ENCODE measurements around the gene FAM222B.
"Not testable (repeated sequence)": the region's sequence is repeated elsewhere in the genome, so short reads cannot be mapped to it uniquely, and the experiment has no call there.

Gene FAM222B

GRCh38 chr17:28846699-28847098 is 4.1 kb upstream of the FAM222B start:
- H3K23ac ChIP-seq (ENCODE audit: low read length); H4K8ac ChIP-seq (ENCODE audit: low read depth, low read length); H3K4me1 ChIP-seq (ENCODE audit: control insufficient read depth, low read depth, low read length); H3K79me1 ChIP-seq (ENCODE audit: low read length); H3K56ac ChIP-seq (ENCODE audit: low read length); H4K5ac ChIP-seq (ENCODE audit: low read length); H3K4me2 ChIP-seq (ENCODE audit: low read length); H3K4me3 ChIP-seq (ENCODE audit: low read length); H3K4ac ChIP-seq (ENCODE audit: low read depth, low read length); H2AK5ac ChIP-seq (ENCODE audit: low read length); H3K36me3 ChIP-seq (ENCODE audit: control insufficient read depth, insufficient read depth, low read length); H2BK15ac ChIP-seq (replicated peaks; ENCODE audit: low read depth); DNase-seq; H2BK120ac ChIP-seq (ENCODE audit: low read depth, low read length); H3K27ac ChIP-seq (ENCODE audit: low read depth, low read length); H3K9ac ChIP-seq (ENCODE audit: low read length); H2BK5ac ChIP-seq (ENCODE audit: low read length); H3K18ac ChIP-seq (ENCODE audit: low read length); H3K79me2 ChIP-seq (ENCODE audit: control insufficient read depth, insufficient read depth, low read length); H3K27me3 ChIP-seq (ENCODE audit: insufficient read depth, low read length, poor library complexity): not testable (repeated sequence)
- WGBS (ENCODE audit: extremely low coverage, insufficient coverage, low lambda C conversion rate): no CpG with 5 or more reads among the region's 9 CpGs

- Histone ChIP-seq H3K9ac (ENCODE audit: low read length) (no peak overlapping the region), H3K36me3 (ENCODE audit: control insufficient read depth, insufficient read depth, low read length) (no peaks in the 10 kb centered on the region), H3K23ac (ENCODE audit: low read length) (no peak overlapping the region), H3K4me2 (ENCODE audit: low read length) (no peak overlapping the region), H2AK5ac (ENCODE audit: low read length) (no peak overlapping the region), H3K27ac (ENCODE audit: low read depth, low read length) (no peak overlapping the region), H3K4me1 (ENCODE audit: control insufficient read depth, low read depth, low read length) (peaks cover 2% of the 10 kb centered on the region), H3K18ac (ENCODE audit: low read length) (no peak overlapping the region), H2BK15ac (replicated peaks; ENCODE audit: low read depth) (no peak overlapping the region), H3K79me1 (ENCODE audit: low read length) (peaks cover 2% of the 10 kb centered on the region), H4K8ac (ENCODE audit: low read depth, low read length) (no peak overlapping the region), H2BK120ac (ENCODE audit: low read depth, low read length) (no peak overlapping the region), H3K4me3 (ENCODE audit: low read length) (no peak overlapping the region), H4K5ac (ENCODE audit: low read length) (no peak overlapping the region), H3K27me3 (ENCODE audit: insufficient read depth, low read length, poor library complexity) (no peaks in the 10 kb centered on the region), H3K56ac (ENCODE audit: low read length) (no peak overlapping the region), H2BK5ac (ENCODE audit: low read length) (no peak overlapping the region), H3K79me2 (ENCODE audit: control insufficient read depth, insufficient read depth, low read length) (peaks cover 12% of the 10 kb centered on the region), H3K4ac (ENCODE audit: low read depth, low read length) (no peak overlapping the region)
- WGBS (ENCODE audit: extremely low coverage, insufficient coverage, low lambda C conversion rate): no CpG with 5 or more reads among the region's 10 CpGs
- no peak for DNase-seq
Observed at GRCh38 chr17:28846231-28846630, 3.6 kb upstream of the FAM222B start.

- no peak for DNase-seq
- H3K56ac ChIP-seq (ENCODE audit: low read length): no peak overlapping the region
- H3K9ac ChIP-seq (ENCODE audit: low read length): no peak overlapping the region
- H3K23ac ChIP-seq (ENCODE audit: low read length): no peak overlapping the region
- no peak overlapping the region for H3K18ac ChIP-seq (ENCODE audit: low read length)
- peaks cover 23% of the 10 kb centered on the region for H3K79me2 ChIP-seq (ENCODE audit: control insufficient read depth, insufficient read depth, low read length)
- peaks cover 2% of the 10 kb centered on the region for H3K4me1 ChIP-seq (ENCODE audit: control insufficient read depth, low read depth, low read length)
- H3K27me3 ChIP-seq (ENCODE audit: insufficient read depth, low read length, poor library complexity): no peaks in the 10 kb centered on the region
- H2BK5ac ChIP-seq (ENCODE audit: low read length): no peak overlapping the region
- H3K79me1 ChIP-seq (ENCODE audit: low read length): peaks cover 2% of the 10 kb centered on the region
- H3K4me2 ChIP-seq (ENCODE audit: low read length): no peak overlapping the region
- no peak overlapping the region for H2AK5ac ChIP-seq (ENCODE audit: low read length)
- H2BK120ac ChIP-seq (ENCODE audit: low read depth, low read length): no peak overlapping the region
- WGBS (ENCODE audit: extremely low coverage, insufficient coverage, low lambda C conversion rate): no CpG with 5 or more reads among the region's 6 CpGs
- H4K5ac ChIP-seq (ENCODE audit: low read length): no peak overlapping the region
- H3K27ac ChIP-seq (ENCODE audit: low read depth, low read length): no peak overlapping the region
- no peak overlapping the region for H2BK15ac ChIP-seq (replicated peaks; ENCODE audit: low read depth)
- no peak overlapping the region for H4K8ac ChIP-seq (ENCODE audit: low read depth, low read length)
- no peak overlapping the region for H3K4ac ChIP-seq (ENCODE audit: low read depth, low read length)
- no peaks in the 10 kb centered on the region for H3K36me3 ChIP-seq (ENCODE audit: control insufficient read depth, insufficient read depth, low read length)
- no peak overlapping the region for H3K4me3 ChIP-seq (ENCODE audit: low read length)
Observed at GRCh38 chr17:28843816-28844148, 1.2 kb upstream of the FAM222B start.

- no peak overlapping the region for H4K8ac ChIP-seq (ENCODE audit: low read depth, low read length)
- H2AK5ac ChIP-seq (ENCODE audit: low read length): no peak overlapping the region
- H2BK120ac ChIP-seq (ENCODE audit: low read depth, low read length): no peak overlapping the region
- DNase-seq: no peak
- peaks cover 2% of the 10 kb centered on the region for H3K4me1 ChIP-seq (ENCODE audit: control insufficient read depth, low read depth, low read length)
- H3K79me2 ChIP-seq (ENCODE audit: control insufficient read depth, insufficient read depth, low read length): peaks cover 27% of the 10 kb centered on the region
- H4K5ac ChIP-seq (ENCODE audit: low read length): no peak overlapping the region
- H2BK5ac ChIP-seq (ENCODE audit: low read length): no peak overlapping the region
- H3K27ac ChIP-seq (ENCODE audit: low read depth, low read length): peak overlapping the region; percentile 65
- H3K23ac ChIP-seq (ENCODE audit: low read length): no peak overlapping the region
- peak overlapping the region; percentile 93 for H3K4me3 ChIP-seq (ENCODE audit: low read length)
- no peaks in the 10 kb centered on the region for H3K36me3 ChIP-seq (ENCODE audit: control insufficient read depth, insufficient read depth, low read length)
- H3K9ac ChIP-seq (ENCODE audit: low read length): peak overlapping the region; percentile 95
- H3K4me2 ChIP-seq (ENCODE audit: low read length): peak overlapping the region; percentile 78
- no peak overlapping the region for H3K18ac ChIP-seq (ENCODE audit: low read length)
- H3K56ac ChIP-seq (ENCODE audit: low read length): peak overlapping the region; percentile 99
- no peak overlapping the region for H2BK15ac ChIP-seq (replicated peaks; ENCODE audit: low read depth)
- WGBS (ENCODE audit: extremely low coverage, insufficient coverage, low lambda C conversion rate): no CpG with 5 or more reads among the region's 6 CpGs
- no peaks in the 10 kb centered on the region for H3K27me3 ChIP-seq (ENCODE audit: insufficient read depth, low read length, poor library complexity)
- H3K4ac ChIP-seq (ENCODE audit: low read depth, low read length): no peak overlapping the region
- peaks cover 2% of the 10 kb centered on the region for H3K79me1 ChIP-seq (ENCODE audit: low read length)
Observed at GRCh38 chr17:28841901-28842281, 699 bp downstream of the FAM222B start.

- WGBS (ENCODE audit: extremely low coverage, insufficient coverage, low lambda C conversion rate): no CpG with 5 or more reads among the region's 2 CpGs
- Histone ChIP-seq H3K23ac (ENCODE audit: low read length) (no peak overlapping the region), H2AK5ac (ENCODE audit: low read length) (no peak overlapping the region), H3K18ac (ENCODE audit: low read length) (no peak overlapping the region), H3K79me2 (ENCODE audit: control insufficient read depth, insufficient read depth, low read length) (peaks cover 35% of the 10 kb centered on the region), H3K27me3 (ENCODE audit: insufficient read depth, low read length, poor library complexity) (no peaks in the 10 kb centered on the region), H2BK15ac (replicated peaks; ENCODE audit: low read depth) (no peak overlapping the region), H3K36me3 (ENCODE audit: control insufficient read depth, insufficient read depth, low read length) (no peaks in the 10 kb centered on the region), H2BK120ac (ENCODE audit: low read depth, low read length) (no peak overlapping the region), H3K9ac (ENCODE audit: low read length) (no peak overlapping the region), H3K27ac (ENCODE audit: low read depth, low read length) (no peak overlapping the region), H2BK5ac (ENCODE audit: low read length) (no peak overlapping the region), H4K8ac (ENCODE audit: low read depth, low read length) (no peak overlapping the region), H3K79me1 (ENCODE audit: low read length) (peaks cover 5% of the 10 kb centered on the region), H3K4me1 (ENCODE audit: control insufficient read depth, low read depth, low read length) (peaks cover 2% of the 10 kb centered on the region), H3K4ac (ENCODE audit: low read depth, low read length) (no peak overlapping the region), H3K4me3 (ENCODE audit: low read length) (no peak overlapping the region), H3K56ac (ENCODE audit: low read length) (no peak overlapping the region), H4K5ac (ENCODE audit: low read length) (no peak overlapping the region), H3K4me2 (ENCODE audit: low read length) (no peak overlapping the region)
- DNase-seq: no peak
Observed at GRCh38 chr17:28839221-28839620, 3.4 kb downstream of the FAM222B start.

- H2AK5ac ChIP-seq (ENCODE audit: low read length); DNase-seq; H2BK15ac ChIP-seq (replicated peaks; ENCODE audit: low read depth); H3K36me3 ChIP-seq (ENCODE audit: control insufficient read depth, insufficient read depth, low read length); H2BK120ac ChIP-seq (ENCODE audit: low read depth, low read length); H3K79me1 ChIP-seq (ENCODE audit: low read length); H3K4me3 ChIP-seq (ENCODE audit: low read length); H4K8ac ChIP-seq (ENCODE audit: low read depth, low read length); H3K18ac ChIP-seq (ENCODE audit: low read length); H3K27ac ChIP-seq (ENCODE audit: low read depth, low read length); H3K4ac ChIP-seq (ENCODE audit: low read depth, low read length); H2BK5ac ChIP-seq (ENCODE audit: low read length); H3K9ac ChIP-seq (ENCODE audit: low read length); H3K56ac ChIP-seq (ENCODE audit: low read length); H3K23ac ChIP-seq (ENCODE audit: low read length); H3K27me3 ChIP-seq (ENCODE audit: insufficient read depth, low read length, poor library complexity); H4K5ac ChIP-seq (ENCODE audit: low read length); H3K4me1 ChIP-seq (ENCODE audit: control insufficient read depth, low read depth, low read length); H3K4me2 ChIP-seq (ENCODE audit: low read length): not testable (repeated sequence)
- no CpG with 5 or more reads among the region's 10 CpGs for WGBS (ENCODE audit: extremely low coverage, insufficient coverage, low lambda C conversion rate)
- H3K79me2 ChIP-seq (ENCODE audit: control insufficient read depth, insufficient read depth, low read length): peaks cover 34% of the 10 kb centered on the region
Observed at GRCh38 chr17:28836541-28836940, 6.0 kb downstream of the FAM222B start.
